Urinary bladder (tissue), 4 donors: ENCODE measurements around the gene R3HCC1L. TPM values are rescaled to one million over a fixed set of nuclear protein-coding genes. Genes with fewer than 3 reads are reported as not detected.
"Not testable (repeated sequence)": the region's sequence is repeated elsewhere in the genome, so short reads cannot be mapped to it uniquely, and the experiment has no call there.

ENCODE experiments used
- DNase-seq: peaks from one replicate; pipeline ENCODE4 v3.0.0-alpha.2; 2015; ENCODE audit errors: extremely low spot score
- H3K27ac ChIP-seq: one replicate; pipeline ENCODE4 v1.5.1; 2013; ENCODE audit warnings: low read depth, mild to moderate bottlenecking, moderate library complexity
- H3K36me3 ChIP-seq: one replicate; pipeline ENCODE4 v1.6.1; 2013; ENCODE audit warnings: mild to moderate bottlenecking, moderate library complexity; ENCODE audit not compliant: insufficient read depth
- H3K4me1 ChIP-seq: one replicate; pipeline ENCODE4 v1.6.1; 2013; ENCODE audit warnings: mild to moderate bottlenecking, moderate library complexity; ENCODE audit not compliant: insufficient read depth
- H3K4me3 ChIP-seq: one replicate; pipeline ENCODE4 v1.5.1; 2013; ENCODE audit warnings: low read depth, low read length
- WGBS: extraction: QIAGEN DNeasy Blood & Tissue Kit; methylation state at CpG from one replicate; pipeline ENCODE4 v1.1.7; 2013; 5-methylcytosine and 5-hydroxymethylcytosine counted together
- polyA plus RNA-seq: library from polyadenylated mRNA; stranded (reverse); fragments of 200-250 nt; gene quantifications from one replicate; pipeline ENCODE4 v1.2.3, GENCODE V29; 2013
- total RNA-seq: library from RNA; depleted of rRNA; stranded (reverse); fragments of >200 nt; gene quantifications from one replicate; pipeline ENCODE4 v1.2.3, GENCODE V29; 2014
- donor health status: healthy with polysubstance abuse.
- donor health status: healthy.

Gene R3HCC1L
- total and polyA plus RNA-seq, 2 donors: 9.5 to 24.0 TPM

DNA sequence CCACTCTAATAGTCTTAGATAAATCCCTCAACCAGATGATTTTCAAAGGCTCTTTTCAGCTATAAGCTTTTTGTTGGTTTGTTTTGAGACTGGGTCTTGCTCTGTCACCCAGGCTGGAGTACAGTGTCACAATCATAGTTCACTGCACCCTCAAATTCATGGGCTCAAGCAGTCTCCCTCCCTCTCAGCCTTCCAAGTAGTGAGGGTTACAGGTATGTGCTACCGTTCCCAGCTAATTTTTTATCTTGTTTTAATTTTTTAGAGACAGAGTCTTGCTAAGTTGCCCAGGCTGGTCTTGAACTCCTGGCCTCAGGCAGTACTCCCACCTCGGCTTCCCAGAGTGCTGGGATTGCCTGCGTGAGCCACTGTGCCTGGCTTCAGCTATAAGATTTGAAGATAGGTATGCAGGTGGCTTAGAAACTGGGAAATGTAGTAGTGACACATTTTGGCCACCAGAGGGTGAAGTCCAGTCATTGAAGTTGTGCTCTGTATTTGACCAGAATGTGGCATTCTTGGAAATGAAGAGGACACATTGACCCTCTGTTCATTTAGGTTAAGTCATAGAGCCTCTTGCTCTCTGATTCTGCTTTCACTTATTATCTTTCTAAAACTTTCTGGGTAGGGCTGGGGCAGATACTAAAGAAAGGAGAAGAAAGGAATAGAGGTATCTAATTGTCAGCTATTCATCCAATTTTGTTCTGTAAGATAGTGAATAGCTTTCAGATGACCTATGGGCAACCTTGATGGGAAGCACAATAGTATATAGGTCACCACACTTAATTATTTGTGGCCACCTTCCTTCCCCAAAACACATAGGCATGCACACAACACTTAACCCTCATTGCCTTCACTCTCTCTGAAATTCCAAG is 36.0 kb downstream of the R3HCC1L start:
- peak; percentile 11 for DNase-seq
- 54% methylated on average over 3 of the region's 3 CpGs for WGBS
- peaks cover 1% of the 10 kb centered on the region for H3K36me3 ChIP-seq
- no peak overlapping the region for H3K4me3 ChIP-seq
- peak overlapping the region; percentile 16 for H3K27ac ChIP-seq
- no peaks in the 10 kb centered on the region for H3K4me1 ChIP-seq

DNA sequence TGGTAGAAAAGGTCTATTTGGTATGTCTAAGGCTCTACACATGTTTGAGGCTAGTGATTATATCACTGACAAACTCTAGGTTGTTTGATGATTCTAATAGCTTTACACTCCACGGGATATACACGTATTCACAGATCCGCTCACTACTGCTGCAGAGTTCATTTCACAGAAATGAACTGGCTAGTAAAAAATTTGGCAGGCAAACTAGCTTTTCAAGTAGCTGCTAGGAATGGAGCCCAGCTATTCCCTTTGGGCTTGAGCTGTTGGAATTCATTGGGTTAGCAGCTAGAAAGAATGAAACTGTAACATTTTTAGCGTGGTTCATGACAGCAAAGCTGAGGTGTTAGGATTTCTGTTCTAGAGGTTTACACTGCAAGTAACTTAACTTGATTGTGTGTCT is 37.6 kb downstream of the R3HCC1L start:
- WGBS: 60% methylated on average over 4 of the region's 4 CpGs
- Histone ChIP-seq H3K4me3 (no peak overlapping the region), H3K27ac (no peak overlapping the region), H3K4me1 (no peaks in the 10 kb centered on the region), H3K36me3 (peaks cover 1% of the 10 kb centered on the region)
- no peak for DNase-seq

DNA sequence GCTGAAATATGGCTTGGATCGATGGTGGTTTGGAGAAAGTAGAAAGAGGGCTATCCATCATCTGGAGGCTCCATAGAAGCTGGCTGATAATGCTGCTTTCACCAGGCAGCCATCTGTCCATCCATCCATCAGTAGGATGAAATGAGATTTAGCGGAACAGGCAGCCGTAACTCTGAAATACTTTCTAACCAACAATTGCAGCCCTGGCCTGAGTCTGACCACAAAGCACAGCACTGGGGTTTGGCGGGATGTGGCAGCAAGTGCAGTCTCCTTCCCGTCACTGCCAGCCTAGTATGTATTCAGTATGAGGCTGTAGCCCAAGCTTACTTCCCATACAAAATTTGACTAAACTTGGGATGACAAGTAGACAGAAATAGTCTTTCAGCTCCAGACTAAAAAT is 38.0 kb downstream of the R3HCC1L start:
- Histone ChIP-seq H3K27ac (no peak overlapping the region), H3K4me3 (no peak overlapping the region), H3K4me1 (no peaks in the 10 kb centered on the region), H3K36me3 (no peaks in the 10 kb centered on the region)
- WGBS: 93% methylated on average over 5 of the region's 5 CpGs
- DNase-seq: no peak

DNA sequence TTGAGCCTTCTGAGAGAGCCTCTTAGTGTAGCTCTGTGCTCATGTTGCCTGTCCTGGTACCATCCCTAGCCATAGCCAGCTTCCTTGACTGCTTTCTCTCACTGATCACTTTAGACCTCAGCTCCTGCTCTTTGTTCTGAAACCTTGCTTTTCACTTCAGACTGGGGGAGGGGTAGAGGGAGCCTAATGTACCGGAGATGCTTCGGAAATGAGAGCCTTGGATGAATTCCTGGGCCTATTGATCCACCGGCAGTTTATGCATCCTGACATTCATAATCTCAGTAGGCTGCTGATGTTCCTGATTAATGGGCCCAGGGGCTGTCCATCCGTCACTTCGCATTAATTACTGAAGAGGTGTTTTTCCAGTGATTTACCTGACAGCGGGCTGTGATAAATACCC is 38.8 kb downstream of the R3HCC1L start:
- no peak for DNase-seq
- H3K36me3 ChIP-seq: no peaks in the 10 kb centered on the region
- no peak overlapping the region for H3K4me3 ChIP-seq
- 93% methylated on average over 6 of the region's 6 CpGs for WGBS
- H3K27ac ChIP-seq: no peak overlapping the region
- no peaks in the 10 kb centered on the region for H3K4me1 ChIP-seq

DNA sequence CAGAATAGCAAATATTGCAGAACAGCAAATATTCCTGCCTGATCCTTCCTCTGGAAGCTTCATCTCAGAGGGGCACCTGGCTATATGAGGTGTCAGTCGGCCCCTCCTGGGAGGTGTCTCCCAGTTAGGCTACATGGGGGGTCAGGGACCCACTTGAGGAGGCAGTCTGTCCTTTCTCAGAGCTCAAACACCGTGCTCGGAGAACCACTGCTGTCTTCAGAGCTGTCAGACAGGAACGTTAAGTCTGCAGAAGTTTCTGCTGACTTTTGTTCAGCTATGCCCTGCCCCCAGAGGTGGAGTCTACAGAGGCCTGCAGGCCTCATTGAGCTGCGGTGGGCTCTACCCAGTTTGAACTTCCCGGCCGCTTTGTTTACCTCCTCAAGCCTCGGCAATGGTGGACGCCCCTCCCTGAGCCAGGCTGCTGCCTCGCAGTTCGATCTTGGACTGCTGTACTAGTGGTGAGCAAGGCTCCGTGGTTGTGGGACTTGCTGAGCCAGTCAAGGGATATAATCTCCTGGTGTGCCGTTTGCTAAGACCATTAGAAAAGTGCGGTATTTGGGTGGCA is 48.0 kb downstream of the R3HCC1L start:
- WGBS: 98% methylated on average over 14 of the region's 14 CpGs
- not testable (repeated sequence) for H3K4me1 ChIP-seq, H3K36me3 ChIP-seq, H3K4me3 ChIP-seq, H3K27ac ChIP-seq, DNase-seq

DNA sequence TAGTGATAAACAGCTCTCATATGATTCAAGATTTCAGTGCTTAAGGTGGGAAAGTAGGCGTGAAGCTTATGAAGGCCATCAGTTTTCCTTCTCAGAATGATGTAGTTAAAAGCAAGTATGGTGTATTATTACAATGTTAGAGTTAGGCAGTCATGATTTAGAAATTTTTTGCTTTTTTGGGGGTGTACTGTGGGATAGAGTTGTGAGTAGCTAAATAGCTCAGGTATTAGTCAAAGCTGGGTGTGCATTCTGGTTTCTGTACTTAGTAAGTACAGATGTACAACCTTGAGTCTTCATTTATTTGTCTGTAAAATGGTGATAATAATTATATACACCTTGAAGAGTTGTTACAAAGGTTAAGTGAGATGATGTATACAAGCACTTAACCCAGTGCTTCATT is 52.2 kb downstream of the R3HCC1L start:
- H3K27ac ChIP-seq: no peak overlapping the region
- H3K4me3 ChIP-seq: no peak overlapping the region
- no peaks in the 10 kb centered on the region for H3K36me3 ChIP-seq
- 100% methylated on average over 1 of the region's 1 CpG for WGBS
- no peaks in the 10 kb centered on the region for H3K4me1 ChIP-seq
- no peak for DNase-seq

DNA sequence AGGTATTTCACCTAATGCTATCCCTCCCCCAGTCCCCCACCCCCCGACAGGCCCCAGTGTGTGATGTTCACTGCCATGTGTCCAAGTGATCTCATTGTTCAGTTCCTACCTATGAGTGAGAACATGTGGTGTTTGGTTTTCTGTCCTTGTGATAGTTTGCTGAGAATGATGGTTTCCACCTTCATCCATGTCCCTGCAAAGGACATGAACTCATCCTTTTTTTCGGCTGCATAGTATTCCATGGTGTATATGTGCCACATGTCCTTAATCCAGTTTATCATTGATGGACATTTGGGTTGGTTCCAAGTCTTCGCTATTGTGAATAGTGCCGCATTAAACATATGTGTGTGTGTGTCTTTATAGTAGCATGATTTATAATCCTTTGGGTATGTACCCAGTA is 56.3 kb downstream of the R3HCC1L start:
- not testable (repeated sequence) for H3K36me3 ChIP-seq, DNase-seq, H3K27ac ChIP-seq, H3K4me3 ChIP-seq, H3K4me1 ChIP-seq
- whole genome bisulfite sequencing: 97% methylated on average over 4 of the region's 4 CpGs

DNA sequence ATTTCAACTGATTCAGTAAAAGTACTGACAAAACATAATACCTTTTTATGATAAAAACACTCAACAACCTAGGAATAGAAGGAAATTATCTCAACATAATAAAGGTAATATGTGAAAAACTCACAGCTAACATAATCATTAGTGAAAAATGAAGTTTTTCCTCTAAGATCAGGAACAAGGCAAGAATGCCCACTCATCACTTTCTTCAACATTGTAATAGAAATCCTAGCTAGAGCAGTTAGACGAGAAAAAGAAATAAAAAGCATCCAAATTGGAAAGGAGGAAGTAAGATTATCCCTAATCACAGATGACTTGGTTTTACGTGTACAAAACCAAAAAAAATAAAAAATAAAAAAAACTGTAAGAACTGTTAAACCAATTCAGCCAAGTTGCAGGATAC is 58.6 kb downstream of the R3HCC1L start:
- no peak overlapping the region for H3K27ac ChIP-seq
- WGBS: 94% methylated on average over 2 of the region's 2 CpGs
- no peaks in the 10 kb centered on the region for H3K36me3 ChIP-seq
- no peak overlapping the region for H3K4me3 ChIP-seq
- no peak for DNase-seq
- H3K4me1 ChIP-seq: no peaks in the 10 kb centered on the region

DNA sequence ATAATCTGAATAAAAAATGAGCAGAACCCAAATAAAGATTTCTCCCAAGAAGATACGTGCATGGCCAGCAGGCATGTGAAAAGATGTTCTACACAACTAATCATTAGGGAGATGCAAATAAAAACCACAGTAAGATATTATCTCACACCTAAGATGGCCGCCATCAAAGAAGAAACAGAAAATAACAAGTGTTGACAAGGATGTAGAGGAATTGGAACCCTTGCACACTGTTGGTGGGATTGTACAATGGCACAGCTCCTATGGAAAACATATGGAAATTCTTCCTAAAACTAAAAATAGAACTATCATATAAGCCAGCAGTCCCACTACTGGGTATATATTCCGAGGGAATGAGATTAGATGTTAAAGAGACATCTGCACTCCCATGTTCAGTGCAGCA is 60.2 kb downstream of the R3HCC1L start:
- WGBS: 91% methylated on average over 3 of the region's 3 CpGs
- Histone ChIP-seq H3K4me1 (no peaks in the 10 kb centered on the region), H3K36me3 (no peaks in the 10 kb centered on the region), H3K4me3 (no peak overlapping the region), H3K27ac (no peak overlapping the region)
- DNase-seq: no peak

DNA sequence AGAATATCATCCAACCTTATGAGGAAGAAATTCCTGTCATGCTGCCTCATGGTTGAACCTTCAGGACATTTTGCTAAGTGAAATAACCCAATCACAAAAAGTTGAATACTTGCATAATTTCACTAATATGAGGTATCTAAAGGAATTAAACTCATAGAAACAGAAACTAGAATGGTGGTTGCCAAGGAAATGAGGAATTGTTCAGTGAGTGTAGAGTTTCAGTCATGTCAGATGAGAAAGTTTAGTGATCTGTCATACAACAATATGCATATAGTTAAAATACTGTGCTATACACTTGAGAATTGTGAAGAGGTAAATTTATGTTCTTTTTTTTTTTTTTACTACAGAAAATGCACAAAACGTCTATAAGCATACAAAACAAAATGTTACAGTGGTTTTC is 60.7 kb downstream of the R3HCC1L start:
- Histone ChIP-seq H3K36me3 (no peaks in the 10 kb centered on the region), H3K27ac (no peak overlapping the region), H3K4me1 (no peaks in the 10 kb centered on the region), H3K4me3 (no peak overlapping the region)
- WGBS: 80% methylated on average over 1 of the region's 1 CpG
- DNase-seq: no peak

DNA sequence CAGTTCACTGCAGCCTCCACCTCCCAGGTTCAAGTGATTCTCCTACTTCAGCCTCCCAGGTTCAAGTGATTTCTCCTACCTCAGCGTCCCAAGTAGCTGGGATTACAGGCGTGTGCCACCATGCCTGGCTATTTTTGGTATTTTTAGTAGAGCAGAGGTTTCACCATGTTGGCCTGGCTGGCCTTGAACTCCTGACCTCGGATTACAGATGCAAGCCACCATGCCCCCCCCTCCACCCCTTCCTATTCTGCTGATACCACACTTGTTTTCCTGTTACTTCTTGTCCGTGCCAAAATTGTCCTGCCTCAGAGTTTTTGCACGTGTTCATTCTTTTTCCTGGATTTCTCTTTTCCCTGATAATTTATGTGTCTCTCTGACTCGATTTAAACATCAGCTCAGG is 62.5 kb downstream of the R3HCC1L start:
- Histone ChIP-seq H3K27ac (no peak overlapping the region), H3K4me3 (no peak overlapping the region), H3K4me1 (no peaks in the 10 kb centered on the region), H3K36me3 (no peaks in the 10 kb centered on the region)
- WGBS: 82% methylated on average over 6 of the region's 6 CpGs
- DNase-seq: no peak

DNA sequence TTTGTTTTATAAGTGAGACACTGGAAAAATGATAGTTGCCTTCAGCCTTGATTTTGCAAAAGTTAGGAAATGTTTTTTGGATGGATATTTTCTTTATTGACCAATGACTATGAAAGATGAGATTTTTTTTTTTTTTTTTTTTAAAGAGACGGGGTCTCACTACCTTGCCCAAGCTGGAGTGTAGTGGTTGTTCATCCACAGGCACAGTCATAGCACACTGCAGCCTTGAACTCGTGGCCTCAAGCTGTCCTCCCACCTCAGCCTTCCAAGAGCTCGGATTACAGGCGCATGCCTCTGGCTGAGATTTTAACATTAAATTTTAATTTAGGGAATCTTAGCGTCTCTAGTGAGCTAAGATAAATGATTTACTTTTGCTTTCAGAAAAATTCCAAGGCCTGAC is 67.3 kb downstream of the R3HCC1L start:
- no peak for DNase-seq
- WGBS: 96% methylated on average over 5 of the region's 5 CpGs
- Histone ChIP-seq H3K36me3 (no peaks in the 10 kb centered on the region), H3K27ac (no peak overlapping the region), H3K4me3 (no peak overlapping the region), H3K4me1 (no peaks in the 10 kb centered on the region)

DNA sequence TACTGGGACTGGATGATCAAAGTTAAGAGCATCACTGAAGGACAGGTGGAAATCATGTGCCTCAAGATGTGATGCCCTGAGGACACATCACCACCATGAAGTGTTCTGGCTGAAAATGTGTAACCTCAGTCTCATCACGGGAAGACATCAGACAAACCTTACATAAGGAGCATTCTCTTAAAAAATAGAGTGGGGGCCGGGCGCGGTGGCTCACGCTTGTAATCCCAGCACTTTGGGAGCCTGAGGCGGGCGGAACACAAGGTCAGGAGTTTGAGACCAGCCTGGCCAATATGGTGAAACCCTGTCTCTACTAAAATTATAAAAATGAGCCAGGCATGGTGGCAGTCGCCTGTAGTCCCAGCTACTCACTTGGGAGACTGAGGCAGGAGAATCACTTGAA is 67.9 kb downstream of the R3HCC1L start:
- WGBS: 98% methylated on average over 8 of the region's 8 CpGs
- DNase-seq: no peak
- no peak overlapping the region for H3K4me3 ChIP-seq
- H3K36me3 ChIP-seq: no peaks in the 10 kb centered on the region
- H3K27ac ChIP-seq: no peak overlapping the region
- no peaks in the 10 kb centered on the region for H3K4me1 ChIP-seq

DNA sequence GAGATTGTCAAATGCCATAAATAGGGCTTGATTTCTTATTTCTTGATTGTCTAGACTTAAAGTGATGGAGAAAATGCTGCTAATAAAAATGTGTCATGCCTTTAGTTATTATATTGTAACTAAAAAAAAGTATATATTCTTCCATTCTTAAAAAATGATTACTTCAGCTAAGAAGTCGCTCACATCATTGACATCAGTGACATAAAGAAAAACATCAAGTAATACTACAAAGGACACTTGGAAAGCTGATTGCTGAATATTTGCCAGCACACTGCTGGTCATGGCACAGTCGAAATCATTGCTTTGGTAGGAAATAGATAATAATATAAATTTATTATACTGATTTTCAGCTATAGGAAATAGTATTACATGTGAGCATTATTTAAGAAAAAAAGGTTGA is 70.9 kb downstream of the R3HCC1L start:
- no peak overlapping the region for H3K4me3 ChIP-seq

More for the DNA sequence above, 70.9 kb downstream of the R3HCC1L start:
- peaks cover 2% of the 10 kb centered on the region for H3K36me3 ChIP-seq
- DNase-seq: no peak
- 94% methylated on average over 2 of the region's 2 CpGs for WGBS
- no peak overlapping the region for H3K27ac ChIP-seq
- no peaks in the 10 kb centered on the region for H3K4me1 ChIP-seq
